Ectodermal cell (in vitro differentiated cells): Measurements from ENCODE around the gene CREB5.
"Not testable (repeated sequence)": the region's sequence is repeated elsewhere in the genome, so short reads cannot be mapped to it uniquely, and the experiment has no call there.

Experiments
- H3K27ac ChIP-seq: 2 replicates; pipeline ENCODE4 v1.7.0; 2013; ENCODE audit warnings: mild to moderate bottlenecking, low read depth, low read length; ENCODE audit not compliant: insufficient read depth, poor library complexity, severe bottlenecking
- H3K27me3 ChIP-seq: 2 replicates; pipeline ENCODE4 v1.7.0; 2013; ENCODE audit warnings: mild to moderate bottlenecking, low read length; ENCODE audit not compliant: insufficient read depth, control insufficient read depth, poor library complexity, severe bottlenecking
- H3K36me3 ChIP-seq: one replicate; pipeline ENCODE4 v1.7.0; 2013; ENCODE audit warnings: low read length; ENCODE audit not compliant: control insufficient read depth, insufficient read depth
- H3K4me1 ChIP-seq: one replicate; pipeline ENCODE4 v1.7.0; 2013; ENCODE audit warnings: low read length; ENCODE audit not compliant: control insufficient read depth, insufficient read depth
- H3K4me3 ChIP-seq: 2 replicates; pipeline ENCODE4 v1.7.0; 2013; ENCODE audit warnings: low read depth, low read length, control low read depth; ENCODE audit not compliant: insufficient read depth
- H3K9me3 ChIP-seq: 2 replicates; pipeline ENCODE4 v1.7.0; 2013; ENCODE audit warnings: mild to moderate bottlenecking, low read length, moderate library complexity; ENCODE audit not compliant: control insufficient read depth
- WGBS, 2 experiments: methylation state at CpG; one replicate each; pipeline ENCODE4 v1.1.7; 2013; ENCODE audit warnings: missing lambda C conversion rate in 2 of 2; 5-methylcytosine and 5-hydroxymethylcytosine counted together

The CREB5 gene

GRCh38 chr7:28382144-28382543 lies 30.2 kb upstream of the CREB5 start:
- 93 to 96% methylated on average over 5 of the region's 5 CpGs for WGBS, 2 experiments
- Histone ChIP-seq H3K9me3 (no peaks in the 10 kb centered on the region), H3K4me3 (no peak overlapping the region), H3K27me3 (no peaks in the 10 kb centered on the region), H3K36me3 (no peaks in the 10 kb centered on the region), H3K4me1 (no peaks in the 10 kb centered on the region), H3K27ac (no peak overlapping the region)

GRCh38 chr7:28383975-28384374 lies 28.3 kb upstream of the CREB5 start:
- no peaks in the 10 kb centered on the region for H3K27me3 ChIP-seq
- no peak overlapping the region for H3K4me3 ChIP-seq
- 91 to 93% methylated on average over 8 of the region's 8 CpGs for WGBS, 2 experiments
- H3K4me1 ChIP-seq, result no peaks in the 10 kb centered on the region
- no peaks in the 10 kb centered on the region for H3K9me3 ChIP-seq
- H3K36me3 ChIP-seq, result no peaks in the 10 kb centered on the region
- H3K27ac ChIP-seq, result no peak overlapping the region

GRCh38 chr7:28389504-28390395 lies 22.6 kb upstream of the CREB5 start:
- Histone ChIP-seq H3K36me3 (no peaks in the 10 kb centered on the region), H3K4me3 (no peak overlapping the region), H3K27me3 (no peaks in the 10 kb centered on the region), H3K27ac (no peak overlapping the region), H3K4me1 (no peaks in the 10 kb centered on the region), H3K9me3 (no peaks in the 10 kb centered on the region)
- WGBS, 2 experiments, result 66 to 67% methylated on average over 11 to 13 of the region's 14 CpGs

GRCh38 chr7:28390426-28390825 lies 21.9 kb upstream of the CREB5 start:
- Histone ChIP-seq H3K27me3 (no peaks in the 10 kb centered on the region), H3K36me3 (no peaks in the 10 kb centered on the region), H3K4me1 (no peaks in the 10 kb centered on the region), H3K4me3 (no peak overlapping the region), H3K27ac (no peak overlapping the region), H3K9me3 (no peaks in the 10 kb centered on the region)
- 75 to 80% methylated on average over 3 of the region's 3 CpGs for WGBS, 2 experiments

GRCh38 chr7:28392289-28392688 lies 20.0 kb upstream of the CREB5 start:
- 80 to 96% methylated on average over 1 to 2 of the region's 2 CpGs for WGBS, 2 experiments
- Histone ChIP-seq H3K27ac (no peak overlapping the region), H3K9me3 (no peaks in the 10 kb centered on the region), H3K36me3 (no peaks in the 10 kb centered on the region), H3K27me3 (no peaks in the 10 kb centered on the region), H3K4me3 (no peak overlapping the region), H3K4me1 (no peaks in the 10 kb centered on the region)

- no peaks in the 10 kb centered on the region for H3K9me3 ChIP-seq
- H3K36me3 ChIP-seq, result no peaks in the 10 kb centered on the region
- 82 to 87% methylated on average over 3 of the region's 3 CpGs for WGBS, 2 experiments
- no peak overlapping the region for H3K27ac ChIP-seq
- no peaks in the 10 kb centered on the region for H3K27me3 ChIP-seq
- H3K4me1 ChIP-seq, result no peaks in the 10 kb centered on the region
- no peak overlapping the region for H3K4me3 ChIP-seq
Observed at GRCh38 chr7:28395404-28395803, 16.9 kb upstream of the CREB5 start.

- Histone ChIP-seq H3K4me1 (no peaks in the 10 kb centered on the region), H3K9me3 (no peaks in the 10 kb centered on the region), H3K36me3 (no peaks in the 10 kb centered on the region), H3K27me3 (no peaks in the 10 kb centered on the region), H3K4me3 (no peak overlapping the region), H3K27ac (no peak overlapping the region)
- 69 to 77% methylated on average over 2 of the region's 2 CpGs for WGBS, 2 experiments
Observed at GRCh38 chr7:28395831-28396230, 16.5 kb upstream of the CREB5 start.

- Histone ChIP-seq H3K36me3 (no peaks in the 10 kb centered on the region), H3K9me3 (no peaks in the 10 kb centered on the region), H3K4me3 (no peak overlapping the region), H3K27ac (no peak overlapping the region), H3K27me3 (no peaks in the 10 kb centered on the region), H3K4me1 (no peaks in the 10 kb centered on the region)
- WGBS, 2 experiments, result 68 to 88% methylated on average over 2 of the region's 2 CpGs
Observed at GRCh38 chr7:28397141-28397540, 15.2 kb upstream of the CREB5 start.

- Histone ChIP-seq H3K36me3 (no peaks in the 10 kb centered on the region), H3K27ac (no peak overlapping the region), H3K27me3 (no peaks in the 10 kb centered on the region), H3K4me3 (no peak overlapping the region), H3K9me3 (no peaks in the 10 kb centered on the region), H3K4me1 (no peaks in the 10 kb centered on the region)
- WGBS, 2 experiments, result 79 to 94% methylated on average over 3 of the region's 3 CpGs
Observed at GRCh38 chr7:28400838-28401360, 11.4 kb upstream of the CREB5 start.

- not testable (repeated sequence) for H3K36me3 ChIP-seq, H3K4me3 ChIP-seq, H3K27ac ChIP-seq, H3K9me3 ChIP-seq, H3K27me3 ChIP-seq, H3K4me1 ChIP-seq
- WGBS, 2 experiments, result 73 to 100% methylated on average over 2 of the region's 4 CpGs
Observed at GRCh38 chr7:28401567-28401966, 10.8 kb upstream of the CREB5 start.
